Stimulated activated CD8-positive, alpha-beta memory T cell treated with anti-CD3 and anti-CD28 coated beads, Interleukin-15, amount 100 ng/mL, for 24 hours (primary cell): Measurements from ENCODE around the gene CDC45.

Source experiments
- DNase-seq: peaks from one replicate; pipeline ENCODE4 v3.0.0-alpha.2; 2020; ENCODE audit warnings: low read depth

CDC45 gene

GRCh38 chr22:19448739-19449421 lies 30.8 kb upstream of the CDC45 start:
- DNase-seq = no peak

- no peak for DNase-seq
Measured at GRCh38 chr22:19449422-19449767, 30.3 kb upstream of the CDC45 start.

GRCh38 chr22:19450363-19451175 lies 29.2 kb upstream of the CDC45 start:
- no peak for DNase-seq

GRCh38 chr22:19451570-19451969 lies 28.1 kb upstream of the CDC45 start:
- no peak for DNase-seq

GRCh38 chr22:19453718-19454117 lies 26.0 kb upstream of the CDC45 start:
- no peak for DNase-seq

- no peak for DNase-seq
Measured at GRCh38 chr22:19454156-19454555, 25.6 kb upstream of the CDC45 start.

- no peak for DNase-seq
Measured at GRCh38 chr22:19455033-19455432, 24.7 kb upstream of the CDC45 start.

GRCh38 chr22:19455585-19456370 lies 23.9 kb upstream of the CDC45 start:
- no peak for DNase-seq

- no peak for DNase-seq
Measured at GRCh38 chr22:19456541-19456940, 23.2 kb upstream of the CDC45 start.

- no peak for DNase-seq
Measured at GRCh38 chr22:19457828-19458428, 21.8 kb upstream of the CDC45 start.

- no peak for DNase-seq
Measured at GRCh38 chr22:19460036-19460435, 19.7 kb upstream of the CDC45 start.

- no peak for DNase-seq
Measured at GRCh38 chr22:19461506-19461905, 18.2 kb upstream of the CDC45 start.

GRCh38 chr22:19463008-19463407 lies 16.7 kb upstream of the CDC45 start:
- no peak for DNase-seq

GRCh38 chr22:19463491-19464469 lies 15.9 kb upstream of the CDC45 start:
- DNase-seq = no peak

- DNase-seq = no peak
Measured at GRCh38 chr22:19464546-19464945, 15.2 kb upstream of the CDC45 start.

GRCh38 chr22:19464975-19465374 lies 14.7 kb upstream of the CDC45 start:
- DNase-seq = no peak

GRCh38 chr22:19466126-19466716 lies 13.5 kb upstream of the CDC45 start:
- no peak for DNase-seq

GRCh38 chr22:19466848-19467752 lies 12.6 kb upstream of the CDC45 start:
- DNase-seq = no peak

- DNase-seq = no peak
Measured at GRCh38 chr22:19467912-19468311, 11.8 kb upstream of the CDC45 start.

GRCh38 chr22:19469421-19469820 lies 10.3 kb upstream of the CDC45 start:
- DNase-seq = no peak
